ENCODE data around the gene ADGRB3.

ADGRB3 gene

GRCh38 chr6:68634726-68635411 lies at the start of gene ADGRB3:
Gene ADGRB3 (plus strand): TSS chr6:68635282. CDS start chr6:68638676, 3,394 bp downstream.
- peak; percentile 94 for DNase-seq

GRCh38 chr6:68593558-68593957 lies 41.5 kb upstream of the ADGRB3 start:
- no peak for DNase-seq

DNA sequence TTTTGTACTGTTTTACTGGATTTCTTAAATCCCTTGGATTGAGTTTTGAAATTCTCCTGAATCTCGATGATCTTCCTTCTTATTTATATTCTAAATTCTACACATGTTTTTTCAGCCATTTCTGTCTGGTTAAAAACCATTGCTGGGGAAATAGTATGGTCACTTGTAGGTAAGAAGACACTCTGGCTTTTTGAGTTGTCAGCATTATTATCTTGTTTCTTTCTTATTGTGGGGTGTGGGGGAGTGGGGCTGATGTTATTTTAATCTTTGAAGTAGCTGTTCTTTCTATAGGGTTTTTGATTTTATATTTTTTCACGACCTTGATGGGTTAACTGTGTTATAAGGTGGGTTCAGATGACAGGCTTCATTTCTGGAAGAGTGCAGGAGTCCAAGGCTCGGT lies 37.4 kb upstream of the ADGRB3 start:
- no peak for DNase-seq

DNA sequence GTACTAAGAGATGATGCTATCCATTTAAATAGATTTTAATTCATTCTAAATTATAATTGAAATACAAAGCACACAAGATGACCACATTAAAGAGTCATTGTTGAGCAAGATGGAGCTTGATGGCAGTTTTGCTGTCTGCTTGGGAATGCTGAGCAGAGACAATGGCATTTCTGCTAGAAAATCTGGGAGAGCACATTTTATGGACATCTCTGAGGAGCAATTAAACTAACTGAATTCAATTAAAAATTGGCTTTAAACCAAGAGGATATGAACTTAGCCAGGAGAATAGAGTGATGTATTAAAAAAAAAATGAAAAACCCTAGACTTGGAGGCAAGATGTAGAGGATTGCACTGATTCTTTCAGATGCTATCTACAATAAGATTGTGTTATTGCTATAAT lies 19.1 kb upstream of the ADGRB3 start:
- DNase-seq: no peak

DNA sequence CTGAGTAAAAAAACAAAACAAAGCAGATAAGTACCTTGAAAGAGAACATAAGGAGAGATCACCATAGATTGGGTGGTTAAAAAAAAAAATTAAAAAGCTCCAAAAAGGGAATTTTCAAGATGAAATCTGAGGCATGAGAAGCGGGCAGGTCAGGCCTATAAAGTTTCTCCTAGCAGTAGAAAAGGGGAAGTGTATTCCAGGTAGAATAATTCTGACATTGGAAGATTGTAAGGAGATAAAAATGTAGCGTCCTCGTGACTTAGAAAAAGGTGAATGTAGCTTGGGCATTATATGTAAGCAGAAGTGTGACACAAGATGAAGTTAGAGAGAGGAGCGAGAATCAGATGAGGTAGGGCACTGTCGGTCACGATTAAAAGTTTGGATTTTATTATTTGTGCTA lies 9.1 kb upstream of the ADGRB3 start:
- DNase-seq: no peak

DNA sequence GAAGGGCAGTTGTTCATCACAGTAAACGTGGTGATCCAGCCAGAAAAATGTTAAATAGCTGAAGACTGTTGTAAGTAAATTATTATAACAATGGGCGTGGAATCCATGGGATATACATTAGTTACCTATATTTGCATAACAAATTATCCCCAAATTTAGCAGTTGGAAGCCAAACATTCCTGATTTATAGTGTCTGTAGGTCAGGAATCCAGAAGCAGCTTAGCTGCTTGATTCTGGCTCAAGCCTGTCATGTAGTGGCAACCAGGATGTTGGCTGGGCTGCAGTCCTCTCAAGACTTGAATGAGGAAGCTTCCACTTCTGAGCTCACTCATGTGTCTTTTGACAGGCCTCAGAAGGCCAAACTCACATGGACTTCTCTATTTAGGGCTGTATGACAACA lies 6.9 kb upstream of the ADGRB3 start:
- no peak for DNase-seq

DNA sequence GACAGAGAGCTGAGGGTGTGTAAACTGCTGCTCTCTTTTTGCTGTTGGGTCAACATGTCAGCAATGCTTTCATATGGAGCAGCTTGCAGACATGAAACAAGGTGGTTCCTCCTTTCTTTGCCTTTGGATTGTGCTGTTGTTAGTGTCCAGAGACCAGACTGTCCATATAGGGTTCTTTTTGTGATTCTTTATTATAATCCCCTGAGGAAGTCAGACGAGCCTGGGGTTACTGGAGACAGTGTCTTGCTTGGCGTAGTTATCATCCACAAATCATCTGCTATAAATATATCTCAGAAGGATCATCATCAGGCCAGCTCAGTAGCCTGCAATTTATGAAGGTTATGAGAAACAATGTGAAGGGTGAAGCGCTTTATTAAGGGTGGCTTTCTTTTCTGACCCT lies 2.3 kb upstream of the ADGRB3 start:
- DNase-seq: no peak

DNA sequence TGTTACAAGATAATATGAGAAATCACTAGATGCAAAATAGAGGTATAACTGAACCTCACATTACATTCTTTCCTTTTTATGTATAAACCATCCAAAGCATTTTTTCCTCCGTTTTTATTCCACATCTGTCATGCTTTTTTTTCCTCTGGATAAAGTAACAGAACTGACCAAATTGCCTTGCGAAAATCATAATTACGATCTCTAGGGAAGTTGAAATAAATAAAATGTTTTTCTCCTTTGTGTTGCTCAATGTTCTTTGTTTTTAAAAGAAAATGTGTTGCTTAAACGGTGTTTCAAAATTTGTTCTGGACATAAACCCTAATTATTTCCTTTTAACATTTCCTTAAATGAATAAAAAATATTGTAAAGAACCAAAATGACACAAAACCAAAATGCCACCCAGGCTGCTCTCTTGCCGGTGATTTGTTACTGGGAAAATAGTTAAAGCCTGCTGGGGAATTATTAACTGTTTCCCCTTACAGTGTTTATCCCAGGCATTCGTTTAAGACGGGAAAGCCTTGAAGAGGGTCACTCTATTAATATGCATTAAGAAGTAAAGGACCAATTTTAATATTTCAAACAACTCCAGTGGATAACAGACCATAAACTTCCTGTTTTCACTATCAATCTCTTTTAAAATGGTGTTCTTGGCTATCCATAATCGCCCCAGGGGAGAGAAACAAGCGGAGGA lies 1.7 kb upstream of the ADGRB3 start:
- no peak for DNase-seq

DNA sequence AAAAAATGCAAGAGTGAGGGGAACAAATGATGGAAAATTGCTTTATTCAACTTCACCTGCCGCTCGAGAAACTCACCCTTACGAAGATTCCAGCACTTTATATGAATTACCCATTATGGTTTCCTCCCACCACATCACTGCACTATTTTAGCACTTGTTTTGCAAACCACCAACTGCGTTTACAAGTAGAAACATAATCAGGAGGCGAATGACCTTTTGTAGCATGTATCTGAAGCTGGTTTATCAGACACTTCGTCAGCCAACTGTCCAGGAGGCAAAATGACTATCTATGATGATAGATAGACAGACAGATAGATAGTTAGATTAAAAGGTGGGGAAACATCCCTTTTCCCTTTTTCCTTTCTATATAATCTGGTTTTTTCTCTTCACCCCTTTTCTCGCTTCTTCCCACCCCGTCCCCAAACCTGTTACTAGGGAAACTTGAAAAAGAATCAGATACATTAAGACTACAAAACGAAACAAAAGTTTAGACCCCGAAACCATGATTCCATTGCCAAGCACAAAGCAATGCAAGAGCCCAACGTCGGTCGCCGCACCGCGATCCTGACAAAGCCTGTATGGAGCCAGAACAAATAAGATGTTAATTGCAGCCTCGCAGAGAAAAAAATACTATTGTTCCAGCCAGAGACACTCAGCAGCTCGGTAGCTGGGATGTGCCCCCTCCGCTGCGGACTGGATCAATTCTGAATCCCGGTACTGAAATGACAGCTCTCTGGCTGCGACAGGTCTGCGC lies 933 bp upstream of the ADGRB3 start:
- DNase-seq: no peak

DNA sequence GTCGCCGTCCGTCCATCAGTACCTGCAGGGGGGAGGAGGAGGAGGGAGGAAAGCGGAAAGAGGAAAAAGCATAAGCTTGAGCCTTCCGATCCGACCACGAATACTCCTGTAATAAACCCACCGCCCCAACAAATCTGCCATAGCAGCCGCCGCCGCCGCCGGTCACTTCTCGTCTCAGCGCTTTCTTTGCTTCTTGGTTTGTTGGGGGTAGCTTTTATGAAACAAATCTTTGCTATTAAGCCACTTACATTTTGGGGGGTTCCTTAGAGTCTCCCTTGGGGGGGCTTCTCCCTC lies 277 bp downstream of the ADGRB3 start:
- no peak for DNase-seq

GRCh38 chr6:68635706-68636513 lies 828 bp downstream of the ADGRB3 start:
- no peak for DNase-seq

DNA sequence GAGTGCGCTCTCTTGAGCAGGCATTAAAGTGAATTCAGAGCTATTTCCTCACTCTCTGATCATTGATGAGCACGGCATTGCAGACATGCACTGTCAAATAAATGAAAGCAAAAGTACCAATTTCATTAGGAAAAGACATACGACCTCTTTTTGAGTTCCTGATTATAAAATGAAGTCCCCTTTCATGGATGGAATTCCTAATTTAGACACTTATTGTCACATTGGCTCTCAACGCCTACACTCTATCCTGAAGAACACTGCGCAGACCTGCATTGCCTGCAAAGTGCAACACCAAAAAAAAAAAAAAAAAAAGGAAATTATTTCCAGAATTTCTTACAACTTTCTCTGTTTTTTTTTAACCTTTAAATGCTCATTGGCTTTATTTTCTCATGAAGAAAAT lies 1.6 kb downstream of the ADGRB3 start:
- no peak for DNase-seq

DNA sequence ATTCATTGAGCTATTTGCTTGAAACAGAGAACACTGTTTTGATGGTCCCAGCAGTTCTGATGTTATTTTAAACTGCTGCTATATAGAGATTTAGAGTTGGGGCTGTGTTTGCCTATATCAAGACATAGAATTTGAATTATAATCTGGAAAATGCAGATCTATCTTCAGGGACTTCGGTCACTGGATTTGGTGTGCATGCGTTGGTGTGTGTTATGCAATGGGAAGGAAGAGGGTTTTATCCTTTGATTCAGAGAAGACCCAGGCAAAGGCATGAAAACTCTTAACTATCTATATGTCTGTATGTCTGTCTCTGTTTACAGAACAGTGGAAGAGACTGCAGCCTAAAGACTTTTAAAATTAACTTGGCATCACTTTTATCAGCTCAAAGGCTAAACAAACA lies 2.0 kb downstream of the ADGRB3 start:
- no peak for DNase-seq

- no peak for DNase-seq
Observed at GRCh38 chr6:68637782-68638181, 2.7 kb downstream of the ADGRB3 start.

GRCh38 chr6:68638230-68638900 lies 3.3 kb downstream of the ADGRB3 start:
- DNase-seq: no peak

GRCh38 chr6:68639211-68639610 lies 4.1 kb downstream of the ADGRB3 start:
- DNase-seq: no peak

- no peak for DNase-seq
Observed at GRCh38 chr6:68639826-68640490, 4.9 kb downstream of the ADGRB3 start.

GRCh38 chr6:68640491-68640835 lies 5.4 kb downstream of the ADGRB3 start:
- no peak for DNase-seq

GRCh38 chr6:68641172-68641571 lies 6.1 kb downstream of the ADGRB3 start:
- no peak for DNase-seq

DNA sequence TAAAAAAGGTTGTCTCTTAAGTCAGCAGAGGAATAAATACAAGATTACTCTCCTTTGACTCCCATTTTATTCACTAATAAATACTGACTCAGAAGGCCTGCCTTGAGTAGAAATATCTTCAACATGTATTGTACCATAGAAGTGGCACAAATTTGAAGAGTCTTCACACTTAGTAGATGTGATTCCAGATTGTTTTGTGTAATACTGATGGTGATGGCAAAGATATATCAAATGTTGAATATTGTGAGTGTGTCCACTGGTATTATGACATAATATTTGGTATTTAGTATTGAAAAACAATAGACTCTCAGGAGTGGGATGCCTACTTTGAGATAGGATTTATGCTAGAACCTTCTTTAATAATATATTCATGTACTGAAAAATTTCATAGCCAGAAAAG lies 7.0 kb downstream of the ADGRB3 start:
- DNase-seq: no peak

DNA sequence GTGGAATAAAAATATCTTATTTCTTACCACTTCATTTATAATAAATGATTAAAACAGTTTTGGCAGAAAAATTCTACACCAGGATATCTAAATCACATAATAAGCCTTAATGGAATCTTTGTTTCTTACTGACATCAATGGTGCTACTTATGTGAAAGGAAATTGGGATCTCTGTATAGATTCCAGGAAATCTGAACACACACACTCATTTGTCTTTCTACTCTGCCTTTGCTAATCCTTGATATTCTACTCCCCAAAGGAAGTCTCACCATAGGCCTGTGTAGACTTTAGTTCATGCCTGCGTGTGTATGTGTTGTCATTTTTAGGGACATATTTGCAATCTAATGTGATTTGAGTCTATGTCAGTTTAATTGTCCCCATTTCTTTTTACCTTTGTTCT lies 7.9 kb downstream of the ADGRB3 start:
- no peak for DNase-seq

- DNase-seq: no peak
Observed at GRCh38 chr6:68649669-68650068, 14.6 kb downstream of the ADGRB3 start.
